AG09309 (cell line): ENCODE results near the gene PLCB4.

Experiments
- DNase-seq: peaks from one replicate; pipeline ENCODE4 v3.0.0-alpha.2; 2010; ENCODE audit warnings: low read depth
- H3K4me3 ChIP-seq: 2 replicates; pipeline ENCODE4 v1.5.1; 2011; ENCODE audit warnings: mild to moderate bottlenecking, low read depth, low read length, moderate library complexity; ENCODE audit not compliant: control insufficient read depth
- CTCF ChIP-seq: IDR thresholded peaks from 2 replicates; pipeline ENCODE4 v1.5.1; 2011; ENCODE audit warnings: mild to moderate bottlenecking, low read depth, low read length, inconsistent platforms; ENCODE audit not compliant: insufficient read depth, control insufficient read depth; ENCODE audit errors: missing control alignments

The PLCB4 gene

GRCh38 chr20:9053108-9053507, 15.8 kb upstream of the PLCB4 start:
- no peak for TF ChIP-seq CTCF
- no peak for DNase-seq
- no peak overlapping the region for H3K4me3 ChIP-seq

DNA sequence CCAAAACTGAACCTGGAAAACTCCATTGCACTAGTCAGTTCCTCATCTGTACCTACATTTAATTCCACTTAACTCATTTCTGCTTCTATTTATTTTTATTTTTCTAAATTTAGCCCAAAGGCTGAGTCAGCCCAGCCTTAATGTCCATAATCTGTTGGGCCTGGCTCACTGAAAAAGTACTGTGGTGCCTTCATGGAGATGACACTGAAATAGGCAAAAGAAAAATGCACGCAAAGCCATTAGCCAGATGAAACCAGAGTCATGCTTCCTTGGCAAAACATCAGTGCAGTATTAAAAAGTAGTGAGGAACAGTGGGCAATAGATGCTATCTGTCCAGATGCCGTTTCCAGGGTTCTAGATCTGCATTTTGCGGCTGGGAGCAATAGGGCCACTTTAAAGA, 14.7 kb upstream of the PLCB4 start:
- no peak for DNase-seq
- no peak for TF ChIP-seq CTCF
- H3K4me3 ChIP-seq: no peak overlapping the region

DNA sequence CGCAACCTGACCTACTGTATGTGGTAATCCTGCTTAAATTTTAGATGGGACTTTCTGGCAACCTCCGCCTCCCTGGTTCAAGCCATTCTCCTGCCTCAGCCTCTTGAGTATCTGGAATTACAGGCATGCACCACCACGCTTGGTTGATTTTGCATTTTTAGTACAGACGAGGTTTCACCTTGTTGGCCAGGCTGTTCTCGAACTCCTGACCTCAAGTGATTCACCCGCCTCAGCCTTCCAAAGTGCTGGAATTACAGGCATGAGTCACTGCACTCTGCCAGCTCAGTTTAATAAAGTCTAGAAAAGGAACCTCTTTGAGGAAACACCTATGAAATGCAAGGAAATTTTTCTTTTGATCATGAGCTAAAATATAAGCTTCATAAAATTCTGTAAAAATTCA, 9.0 kb upstream of the PLCB4 start:
- TF ChIP-seq CTCF: no peak
- DNase-seq: no peak
- H3K4me3 ChIP-seq: no peak overlapping the region

- TF ChIP-seq CTCF: no peak
- DNase-seq: no peak
- H3K4me3 ChIP-seq: no peak overlapping the region
Measured at GRCh38 chr20:9061434-9061833, 7.5 kb upstream of the PLCB4 start.

GRCh38 chr20:9062066-9062465, 6.8 kb upstream of the PLCB4 start:
- TF ChIP-seq CTCF: no peak
- no peak for DNase-seq
- H3K4me3 ChIP-seq: no peak overlapping the region

DNA sequence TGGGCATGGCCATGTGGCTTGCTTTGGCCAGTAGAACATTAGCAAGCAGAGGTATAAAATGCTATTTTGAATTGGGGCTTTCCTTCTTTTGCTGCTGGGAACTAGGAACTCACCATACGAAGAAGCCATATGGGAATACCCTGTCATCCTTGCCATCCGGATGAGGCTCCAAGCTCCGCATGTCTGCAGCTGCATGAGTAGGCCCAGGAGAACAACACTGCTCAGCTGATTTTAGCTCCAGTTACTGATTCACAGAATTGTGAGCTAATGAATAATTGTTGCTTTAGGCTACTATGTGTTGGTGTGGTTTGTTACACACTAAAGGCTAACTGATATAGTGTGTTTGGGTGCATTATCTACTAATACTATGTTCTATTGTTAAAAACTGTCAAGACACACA, 2.7 kb upstream of the PLCB4 start:
- DNase-seq: no peak
- no peak for TF ChIP-seq CTCF
- H3K4me3 ChIP-seq: no peak overlapping the region

DNA sequence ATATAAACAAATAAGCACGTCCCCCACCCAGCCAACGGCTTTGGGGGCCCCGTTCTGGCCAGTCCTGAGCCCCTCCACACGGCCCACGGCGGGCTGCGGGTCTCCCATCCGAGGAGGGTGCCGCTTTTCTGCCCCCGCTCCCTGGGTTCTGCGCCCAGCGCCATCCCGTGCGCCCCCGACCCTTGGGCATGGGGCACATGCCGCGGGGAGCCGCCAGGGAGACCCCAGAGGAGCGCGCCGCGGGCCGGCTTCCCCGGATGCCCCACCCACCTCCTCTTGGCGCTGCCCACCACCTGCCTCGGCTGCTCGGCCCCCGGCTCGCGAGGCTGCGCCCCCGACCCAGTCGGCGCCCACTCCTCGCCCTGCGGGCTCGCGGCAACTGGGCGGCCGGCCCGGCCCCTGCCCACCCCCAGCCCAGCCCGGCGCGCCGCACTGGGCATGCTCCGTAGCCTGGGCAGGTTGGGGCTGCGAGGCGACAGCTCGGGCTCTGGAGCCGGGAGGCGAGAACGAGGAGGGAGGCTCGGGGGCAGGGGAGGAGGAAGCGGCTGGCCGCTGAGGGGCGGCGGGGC, 570 bp upstream of the PLCB4 start:
- TF ChIP-seq CTCF: no peak
- DNase-seq: no peak
- peak overlapping the region; percentile 90 for H3K4me3 ChIP-seq
